HCT116 (cell line): ENCODE data around the gene CSAD. TPM values are rescaled to one million over a fixed set of nuclear protein-coding genes. Genes with fewer than 3 reads are reported as not detected.

Experiments
- ATAC-seq: fragments of 200-7000 bp; cut with Tn5 transposase; 2 replicates; pipeline ENCODE4 v1.9.1; 2020; ENCODE audit warnings: mild to moderate bottlenecking, moderate library complexity
- BruUV-seq: library from RNA; stranded (reverse); fragments of 400-500 nt; replicated peaks from 2 replicates; lab custom pipeline; 2021; lab: Mats Ljungman, UMichigan
- CTCF ChIA-PET: fragments of 300-600 bp; sonication (Branson Sonifier 250); formaldehyde crosslinking; loops from one replicate; lab custom pipeline; 2021; ENCODE audit warnings: antibody characterized with exemption; lab: Charles Lee
- POLR2A ChIA-PET: fragments of 300-600, 350-600 bp; sonication (Branson Sonifier 250); formaldehyde crosslinking; loops from one replicate; lab custom pipeline; 2021; ENCODE audit warnings: antibody characterized with exemption; lab: Charles Lee
- RAD21 ChIA-PET, 2 experiments: fragments of 300-600 bp; sonication (Branson Sonifier 250); formaldehyde crosslinking; loops; one replicate each; lab custom pipeline; 2023; ENCODE audit warnings: low total read pairs in 2 of 2; ENCODE audit not compliant: uncharacterized antibody in 2 of 2, unreplicated experiment in 2 of 2, low non-redundant PET in 1 of 2; lab: Charles Lee
- DNase-seq: peaks from one replicate; pipeline ENCODE4 v3.0.0-alpha.2; 2010; ENCODE audit warnings: low read depth, low spot score
- H2AFZ ChIP-seq: fragments of 200-600 bp; shearing (Covaris generic), sonication (generic); 2 replicates; pipeline ENCODE4 v1.6.1; 2017; ENCODE audit warnings: low read depth, mixed run types, mixed read lengths, antibody characterized with exemption, low read length; ENCODE audit not compliant: poor library complexity, severe bottlenecking
- H3K27ac ChIP-seq: 2 replicates; pipeline ENCODE4 v1.5.1; 2012; ENCODE audit warnings: low read depth, low read length
- H3K27me3 ChIP-seq: fragments of 200-600 bp; sonication (generic); 2 replicates; pipeline ENCODE4 v1.6.1; 2016; ENCODE audit warnings: mixed run types, low read length, mixed read lengths; ENCODE audit not compliant: insufficient read depth
- H3K36me3 ChIP-seq, 2 experiments: fragments of 200-500 bp in 1 of 2; fragments of 200-600 bp in 1 of 2; sonication (Bioruptor generic) in 1 of 2; sonication (generic) in 1 of 2; 2 replicates each; pipeline versions ENCODE4 v1.5.1 to v1.6.1; 2014 to 2016; ENCODE audit warnings: low read length in 2 of 2, inconsistent platforms in 1 of 2, mixed read lengths in 1 of 2, mixed run types in 1 of 2; ENCODE audit not compliant: insufficient read depth in 2 of 2, control insufficient read depth in 1 of 2
- H3K4me1 ChIP-seq, 2 experiments: fragments of 200-600 bp in 1 of 2; sonication (generic) in 1 of 2; 2 replicates each; pipeline versions ENCODE4 v1.5.1 to v1.6.1; 2012 to 2017; ENCODE audit warnings: low read length in 2 of 2, inconsistent platforms in 1 of 2, mild to moderate bottlenecking in 1 of 2, mixed read lengths in 1 of 2, mixed run types in 1 of 2, moderate library complexity in 1 of 2; ENCODE audit not compliant: insufficient read depth in 2 of 2, control insufficient read depth in 1 of 2
- H3K4me2 ChIP-seq: fragments of 200-600 bp; sonication (generic); 2 replicates; pipeline ENCODE4 v1.6.1; 2017; ENCODE audit warnings: mixed run types, low read length, mixed read lengths
- H3K4me3 ChIP-seq, 2 experiments: fragments of 200-600 bp in 1 of 2; sonication (generic) in 1 of 2; replicated peaks in 1 of 2; 2 replicates each; pipeline ENCODE4 v1.5.1; 2011 to 2016; ENCODE audit warnings: low read length in 2 of 2, control low read depth in 1 of 2, low read depth in 1 of 2, mild to moderate bottlenecking in 1 of 2, mixed read lengths in 1 of 2, mixed run types in 1 of 2
- H3K79me2 ChIP-seq: fragments of 200-600 bp; sonication (generic); 2 replicates; pipeline ENCODE4 v1.6.1; 2017; ENCODE audit warnings: mild to moderate bottlenecking, mixed run types, low read length, moderate library complexity, mixed read lengths; ENCODE audit not compliant: insufficient read depth
- H3K9ac ChIP-seq: fragments of 200-600 bp; sonication (generic); 2 replicates; pipeline ENCODE4 v1.6.1; 2016; ENCODE audit warnings: low read length, mixed read lengths
- H3K9me2 ChIP-seq: fragments of 200-600 bp; sonication (generic), shearing (Covaris generic); 2 replicates; pipeline ENCODE4 v1.6.1; 2017; ENCODE audit warnings: mixed run types, mild to moderate bottlenecking, moderate library complexity; ENCODE audit not compliant: insufficient read depth
- H3K9me3 ChIP-seq, 2 experiments: fragments of 200-500 bp in 1 of 2; fragments of 200-600 bp in 1 of 2; sonication (Bioruptor generic) in 1 of 2; sonication (generic) in 1 of 2; 2 replicates each; pipeline ENCODE4 v1.6.1; 2014 to 2017; ENCODE audit warnings: low read length in 2 of 2, mixed read lengths in 2 of 2, inconsistent platforms in 1 of 2, low read depth in 1 of 2, mild to moderate bottlenecking in 1 of 2, mixed run types in 1 of 2, moderate library complexity in 1 of 2; ENCODE audit not compliant: control insufficient read depth in 1 of 2, insufficient read depth in 1 of 2
- H4K20me1 ChIP-seq: fragments of 200-600 bp; sonication (generic), shearing (Covaris generic); 2 replicates; pipeline ENCODE4 v1.6.1; 2017; ENCODE audit warnings: mixed run types, mild to moderate bottlenecking, moderate library complexity; ENCODE audit not compliant: insufficient read depth
- CTCF ChIP-seq, 3 experiments: fragments of 200-600 bp in 1 of 3; sonication (generic) in 1 of 3; IDR thresholded peaks in 2 of 3; conservative IDR thresholded peaks in 1 of 3; 2 replicates each; pipeline ENCODE4 v1.5.1; 2012 to 2017; ENCODE audit warnings: low read depth in 2 of 3, low read length in 2 of 3, antibody characterized with exemption in 1 of 3, borderline replicate concordance in 1 of 3, control low read depth in 1 of 3, mild to moderate bottlenecking in 1 of 3, mixed read lengths in 1 of 3, mixed run types in 1 of 3, moderate library complexity in 1 of 3; ENCODE audit not compliant: insufficient read depth in 1 of 3
- ELF1 ChIP-seq: IDR thresholded peaks from 2 replicates; pipeline ENCODE4 v1.6.1; 2012; ENCODE audit warnings: low read depth, borderline replicate concordance
- FOSL1 ChIP-seq: IDR thresholded peaks from 2 replicates; pipeline ENCODE4 v1.6.1; 2012; ENCODE audit warnings: low read depth
- JUND ChIP-seq: IDR thresholded peaks from 2 replicates; pipeline ENCODE4 v1.6.1; 2012
- POLR2A ChIP-seq: IDR thresholded peaks from 2 replicates; pipeline ENCODE4 v1.7.0; 2011; ENCODE audit warnings: borderline replicate concordance; ENCODE audit not compliant: insufficient read depth, insufficient read length; ENCODE audit errors: extremely low read depth
- POLR2AphosphoS5 ChIP-seq: IDR thresholded peaks from 2 replicates; pipeline ENCODE4 v1.6.1; 2011; ENCODE audit warnings: mild to moderate bottlenecking, low read depth, low read length, moderate library complexity
- RAD21 ChIP-seq: IDR thresholded peaks from 2 replicates; pipeline ENCODE4 v1.6.1; 2012; ENCODE audit warnings: low read depth, mild to moderate bottlenecking
- SIN3A ChIP-seq: IDR thresholded peaks from 2 replicates; pipeline ENCODE4 v1.6.1; 2012; ENCODE audit warnings: low read depth
- SRF ChIP-seq: IDR thresholded peaks from 2 replicates; pipeline ENCODE4 v1.6.1; 2012; ENCODE audit warnings: low read depth
- ZBTB33 ChIP-seq: IDR thresholded peaks from 2 replicates; pipeline ENCODE4 v1.6.1; 2011; ENCODE audit warnings: mild to moderate bottlenecking, low read length, moderate library complexity; ENCODE audit not compliant: insufficient replicate concordance; ENCODE audit errors: extremely low read depth
- intact Hi-C: fragments of 100-400 bp; cut with micrococcal nuclease; formaldehyde crosslinking; loops from 2 replicates; pipeline ENCODE4 v1.10.0; 2022
- total RNA-seq: library from RNA; stranded (reverse); gene quantifications from one replicate; pipeline ENCODE4 v1.2.1, GENCODE V29; 2021; ENCODE audit not compliant: unreplicated experiment
- TF ChIP-seq, protein P1 (sequence below): IDR thresholded peaks from 2 replicates; pipeline ENCODE4 v1.6.1; 2012; ENCODE audit warnings: low read depth

The CSAD gene
- total RNA-seq, 1 experiment from 2014 or later: 20.3 TPM

GRCh38 chr12:53230108-53230845, 49.6 kb upstream of the CSAD start:
- intact Hi-C loops: no loop called here
- no TSS peak for BruUV-seq
- no peak for TF ChIP-seq ZBTB33
- TF ChIP-seq POLR2A: no peak
- no peak for TF ChIP-seq JUND
- TF ChIP-seq RAD21: no peak
- no peak for TF ChIP-seq ELF1
- Histone ChIP-seq H3K79me2 (no peaks in the 10 kb centered on the region; the same call in 1 of the 2 replicates), H3K9me2 (no peaks in the 10 kb centered on the region), H3K9ac (no peak overlapping the region; the same call in 1 of the 2 replicates), H3K36me3 (no peaks in the 10 kb centered on the region), H3K27me3 (no peaks in the 10 kb centered on the region), H4K20me1 (no peaks in the 10 kb centered on the region), H3K4me3 (no peak overlapping the region; a peak in 1 of 4 replicates), H2AFZ (no peak overlapping the region), H3K4me2 (peak overlapping the region; percentile 98), H3K27ac (peak overlapping the region; percentile 18; the same call in 1 of the 2 replicates), H3K4me1 (peaks cover 55 to 79% of the 10 kb centered on the region in 2 experiments), H3K9me3 (no peaks in the 10 kb centered on the region)
- ChIA-PET RAD21 (no interaction called here), CTCF (no interaction called here), POLR2A (interaction anchor here (2.5 kb wide), 1 partner anchor 10 kb away, joined by 7 read pairs; no protein-coding TSS in a partner anchor)
- no peak for DNase-seq
- ATAC-seq: no peak

GRCh38 chr12:53229454-53229853, 48.7 kb upstream of the CSAD start:
- H3K4me3 ChIP-seq: no peak overlapping the region
- ChIA-PET CTCF (no interaction called here), RAD21 (no interaction called here), POLR2A (interaction anchor here (2.5 kb wide), 1 partner anchor 9 kb away, joined by 7 read pairs; no protein-coding TSS in a partner anchor)
- H3K9ac ChIP-seq: no peak overlapping the region
- intact Hi-C loops: no loop called here
- BruUV-seq: no TSS peak
- no peak for DNase-seq
- no peak overlapping the region for H2AFZ ChIP-seq
- no peak for ATAC-seq
- no peaks in the 10 kb centered on the region for H3K27me3 ChIP-seq
- H3K79me2 ChIP-seq: no peaks in the 10 kb centered on the region; the same call in 1 of the 2 replicates
- peak overlapping the region; percentile 98 for H3K4me2 ChIP-seq
- H3K27ac ChIP-seq: no peak overlapping the region
- H3K9me3 ChIP-seq: no peaks in the 10 kb centered on the region
- H3K9me2 ChIP-seq: no peaks in the 10 kb centered on the region
- H4K20me1 ChIP-seq: no peaks in the 10 kb centered on the region
- H3K4me1 ChIP-seq: peaks cover 60 to 79% of the 10 kb centered on the region in 2 experiments
- no peaks in the 10 kb centered on the region for H3K36me3 ChIP-seq
- no peak for TF ChIP-seq SRF
- no peak for TF ChIP-seq POLR2AphosphoS5
- TF ChIP-seq, protein P1, sequence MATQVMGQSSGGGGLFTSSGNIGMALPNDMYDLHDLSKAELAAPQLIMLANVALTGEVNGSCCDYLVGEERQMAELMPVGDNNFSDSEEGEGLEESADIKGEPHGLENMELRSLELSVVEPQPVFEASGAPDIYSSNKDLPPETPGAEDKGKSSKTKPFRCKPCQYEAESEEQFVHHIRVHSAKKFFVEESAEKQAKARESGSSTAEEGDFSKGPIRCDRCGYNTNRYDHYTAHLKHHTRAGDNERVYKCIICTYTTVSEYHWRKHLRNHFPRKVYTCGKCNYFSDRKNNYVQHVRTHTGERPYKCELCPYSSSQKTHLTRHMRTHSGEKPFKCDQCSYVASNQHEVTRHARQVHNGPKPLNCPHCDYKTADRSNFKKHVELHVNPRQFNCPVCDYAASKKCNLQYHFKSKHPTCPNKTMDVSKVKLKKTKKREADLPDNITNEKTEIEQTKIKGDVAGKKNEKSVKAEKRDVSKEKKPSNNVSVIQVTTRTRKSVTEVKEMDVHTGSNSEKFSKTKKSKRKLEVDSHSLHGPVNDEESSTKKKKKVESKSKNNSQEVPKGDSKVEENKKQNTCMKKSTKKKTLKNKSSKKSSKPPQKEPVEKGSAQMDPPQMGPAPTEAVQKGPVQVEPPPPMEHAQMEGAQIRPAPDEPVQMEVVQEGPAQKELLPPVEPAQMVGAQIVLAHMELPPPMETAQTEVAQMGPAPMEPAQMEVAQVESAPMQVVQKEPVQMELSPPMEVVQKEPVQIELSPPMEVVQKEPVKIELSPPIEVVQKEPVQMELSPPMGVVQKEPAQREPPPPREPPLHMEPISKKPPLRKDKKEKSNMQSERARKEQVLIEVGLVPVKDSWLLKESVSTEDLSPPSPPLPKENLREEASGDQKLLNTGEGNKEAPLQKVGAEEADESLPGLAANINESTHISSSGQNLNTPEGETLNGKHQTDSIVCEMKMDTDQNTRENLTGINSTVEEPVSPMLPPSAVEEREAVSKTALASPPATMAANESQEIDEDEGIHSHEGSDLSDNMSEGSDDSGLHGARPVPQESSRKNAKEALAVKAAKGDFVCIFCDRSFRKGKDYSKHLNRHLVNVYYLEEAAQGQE: no peak
- TF ChIP-seq SIN3A: no peak
- TF ChIP-seq FOSL1: no peak
- TF ChIP-seq CTCF (IDR thresholded peaks at IDR 0.05 in 2 of 3, conservative IDR thresholded peaks at IDR 0.05 in 1 of 3; ENCODE audit: borderline replicate concordance in 1 of 3, insufficient read depth in 1 of 3, low read depth in 2 of 3, low read length in 2 of 3): no peak
- no peak for TF ChIP-seq POLR2A
